HG03095 (cell line): ENCODE data around the gene MAP3K20.
"Not testable (repeated sequence)": the region's sequence is repeated elsewhere in the genome, so short reads cannot be mapped to it uniquely, and the experiment has no call there.

Source experiments
- ATAC-seq: cut with Tn5 transposase; IDR thresholded peaks from one replicate; pipeline ENCODE4 v1.9.1; 2021; ENCODE audit warnings: moderate library complexity; ENCODE audit not compliant: unreplicated experiment

MAP3K20 gene

DNA sequence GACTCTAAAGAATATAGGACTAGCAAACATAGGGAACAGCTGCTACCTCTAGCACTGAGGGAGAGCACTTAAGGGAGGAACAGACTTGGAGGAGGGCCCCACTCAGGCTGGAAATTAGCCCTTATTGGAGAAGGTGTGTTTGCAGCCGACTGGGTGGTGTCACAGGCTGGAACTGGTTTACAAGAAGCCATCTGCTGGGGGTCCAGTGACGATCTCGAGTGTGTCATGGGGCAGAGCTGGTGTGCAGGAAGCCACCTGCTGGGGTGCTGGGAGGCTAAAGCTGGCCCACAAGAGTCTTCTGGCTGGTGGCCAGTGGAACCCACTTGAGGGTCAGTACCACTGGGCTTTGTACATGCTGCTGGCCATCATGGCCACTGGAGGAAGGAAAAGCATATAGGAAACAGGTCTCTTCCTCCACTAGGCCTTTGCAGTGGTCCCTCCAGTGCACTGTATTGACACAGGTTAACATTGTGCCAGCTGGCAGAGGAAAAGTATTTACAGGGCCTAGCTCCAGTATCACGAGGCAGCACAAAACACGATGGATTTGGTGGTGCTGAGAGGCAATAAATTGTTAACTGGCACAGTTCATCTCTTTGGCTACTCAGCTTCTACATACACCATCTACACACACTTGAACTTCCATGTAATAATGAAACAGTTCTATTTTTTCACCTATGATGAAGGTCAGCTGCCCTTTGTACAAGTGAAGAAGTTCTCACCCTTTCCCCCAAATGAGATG is 43.6 kb downstream of the MAP3K20 start:
- no peak for ATAC-seq

GRCh38 chr2:173119944-173120343 is 44.3 kb downstream of the MAP3K20 start:
- peak; percentile 56 for ATAC-seq

- no peak for ATAC-seq
Observed at GRCh38 chr2:173122936-173123335, 47.3 kb downstream of the MAP3K20 start.

DNA sequence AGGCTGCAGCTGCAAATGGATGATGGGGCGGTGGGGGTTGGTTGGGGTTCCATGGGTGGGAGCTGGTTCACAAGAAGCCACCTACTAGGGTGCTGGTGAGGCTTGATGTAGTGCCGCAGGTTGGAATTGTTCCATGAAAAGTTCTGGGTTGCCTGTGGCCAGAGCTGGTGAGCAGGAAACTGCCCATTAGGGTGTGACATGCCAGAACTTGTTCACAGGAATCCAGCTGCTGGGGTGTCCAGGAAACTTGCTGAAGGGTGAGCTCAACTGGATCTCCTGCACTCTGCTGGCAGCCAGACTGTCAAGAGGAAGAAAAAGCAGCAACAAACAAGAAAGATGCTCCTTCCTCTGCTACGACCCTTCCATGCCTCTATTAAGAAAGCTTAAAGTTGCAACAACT is 48.8 kb downstream of the MAP3K20 start:
- no peak for ATAC-seq

DNA sequence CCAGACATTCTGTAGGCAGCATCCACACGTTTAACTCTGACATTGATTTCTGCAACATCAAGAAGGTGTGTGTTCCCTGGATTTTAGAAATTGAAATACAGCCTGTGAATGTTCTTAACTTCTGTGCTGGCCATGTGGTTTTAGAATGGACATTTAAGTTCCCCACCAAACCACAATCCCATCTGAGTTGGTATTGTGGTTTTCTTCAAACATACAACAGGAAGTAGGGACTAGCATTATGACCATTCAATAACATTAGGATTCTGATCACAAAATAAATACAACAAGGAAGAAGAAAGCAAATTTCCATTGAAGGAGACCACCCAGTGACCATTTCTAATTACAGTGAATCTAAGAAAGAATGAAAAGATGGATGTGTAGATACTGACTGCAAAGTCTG is 51.2 kb downstream of the MAP3K20 start:
- ATAC-seq, result no peak

DNA sequence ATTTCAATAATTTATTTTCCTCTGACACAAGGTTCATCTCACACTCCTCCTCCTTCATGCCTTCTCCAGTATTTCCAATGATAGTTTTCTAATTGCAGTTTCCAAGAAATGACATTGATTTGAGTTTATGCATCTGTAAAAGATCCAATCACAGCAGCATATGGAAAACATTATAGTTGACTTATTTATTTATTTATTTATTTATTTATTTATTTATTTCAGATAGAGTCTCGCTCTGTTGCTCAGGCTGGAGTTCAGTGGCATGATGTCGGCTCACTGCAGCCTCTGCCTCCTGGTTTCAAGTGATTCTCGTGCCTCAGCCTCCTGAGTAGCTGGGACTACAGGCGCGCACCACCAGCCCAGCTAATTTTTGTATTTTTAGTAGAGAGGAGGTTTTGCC is 52.5 kb downstream of the MAP3K20 start:
- not testable (repeated sequence) for ATAC-seq

DNA sequence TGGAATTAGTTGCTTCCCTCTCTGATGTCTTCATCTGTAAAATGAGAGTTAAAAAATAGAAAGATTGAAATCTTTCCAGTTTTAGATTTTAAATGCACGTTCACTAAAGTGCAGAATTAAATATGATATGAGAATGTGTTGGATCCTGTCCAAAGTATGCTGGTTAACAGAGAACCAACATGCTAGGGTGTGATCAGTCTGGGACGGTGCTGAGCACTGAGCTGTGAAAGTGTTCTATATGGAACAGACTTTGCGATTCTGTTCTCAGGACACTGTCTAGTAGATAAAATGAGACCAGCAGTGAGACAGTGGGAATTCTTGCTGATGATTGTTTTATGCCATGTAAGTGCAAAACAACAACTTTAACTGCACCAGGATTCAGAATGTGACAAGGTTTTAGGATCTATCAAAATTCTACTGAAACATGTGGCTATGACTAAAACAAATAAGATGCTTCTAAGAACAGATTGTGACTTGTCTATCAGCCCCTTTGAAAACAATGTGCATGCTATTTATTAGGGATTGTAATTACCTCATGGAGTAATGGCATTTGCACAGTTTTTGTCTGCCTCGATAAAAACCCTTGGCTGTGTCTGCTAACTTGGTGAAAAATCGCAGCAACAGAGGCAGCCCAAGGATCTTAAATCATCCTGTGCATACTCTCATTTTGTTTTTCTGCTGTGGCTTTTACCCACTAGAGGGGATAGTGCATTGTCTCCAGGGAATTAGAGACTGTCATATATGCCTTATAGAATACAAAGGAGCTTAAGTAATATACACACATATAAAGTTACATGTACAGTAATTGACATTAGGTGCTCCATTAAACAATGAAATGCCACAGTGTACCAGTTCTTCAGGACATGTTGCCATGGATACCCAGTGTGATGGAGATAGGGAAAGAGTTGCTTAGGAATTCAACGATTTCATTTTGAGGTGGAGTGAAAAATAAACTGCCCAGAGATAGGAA is 55.1 kb downstream of the MAP3K20 start:
- ATAC-seq, result no peak

- ATAC-seq, result no peak
Observed at GRCh38 chr2:173132531-173132930, 56.9 kb downstream of the MAP3K20 start.

- ATAC-seq, result no peak
Observed at GRCh38 chr2:173134703-173135102, 59.1 kb downstream of the MAP3K20 start.

DNA sequence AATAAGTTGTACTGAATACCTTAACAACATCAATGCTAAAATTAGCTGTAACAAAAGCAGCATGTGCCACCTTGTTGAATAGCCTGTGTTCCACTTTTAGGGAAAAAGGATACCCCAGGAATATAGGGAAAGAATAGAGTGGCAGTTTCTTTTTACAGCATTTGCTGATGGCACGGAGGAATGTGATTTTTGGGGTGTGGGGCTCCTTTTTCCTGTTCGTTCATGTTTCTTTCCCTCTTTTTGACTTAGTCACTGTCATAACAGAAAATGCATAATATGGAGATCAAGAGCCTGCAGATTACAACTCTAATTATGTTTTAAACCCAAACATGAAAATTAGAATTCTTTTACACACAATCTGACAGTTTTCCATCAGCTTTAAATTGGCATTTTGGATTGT is 60.4 kb downstream of the MAP3K20 start:
- ATAC-seq, result no peak

DNA sequence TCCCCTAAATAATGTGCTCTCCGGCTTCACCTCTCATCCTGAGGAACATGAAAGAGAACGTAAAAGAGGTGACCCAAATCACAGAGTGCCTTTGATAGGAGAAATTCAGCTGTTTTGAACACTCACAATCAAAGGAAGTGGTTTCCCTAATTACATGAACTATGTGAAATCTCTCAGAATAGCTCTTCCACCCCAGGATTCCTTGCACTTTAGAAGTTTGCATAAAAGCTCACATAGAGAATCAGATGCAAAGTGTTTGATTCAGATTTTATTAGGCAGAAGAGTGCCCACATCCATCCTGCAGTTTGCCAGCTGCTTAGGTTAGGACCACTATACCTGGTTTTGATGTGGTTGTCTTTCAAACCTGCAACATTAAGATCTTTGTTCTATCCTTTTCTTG is 61.0 kb downstream of the MAP3K20 start:
- no peak for ATAC-seq

DNA sequence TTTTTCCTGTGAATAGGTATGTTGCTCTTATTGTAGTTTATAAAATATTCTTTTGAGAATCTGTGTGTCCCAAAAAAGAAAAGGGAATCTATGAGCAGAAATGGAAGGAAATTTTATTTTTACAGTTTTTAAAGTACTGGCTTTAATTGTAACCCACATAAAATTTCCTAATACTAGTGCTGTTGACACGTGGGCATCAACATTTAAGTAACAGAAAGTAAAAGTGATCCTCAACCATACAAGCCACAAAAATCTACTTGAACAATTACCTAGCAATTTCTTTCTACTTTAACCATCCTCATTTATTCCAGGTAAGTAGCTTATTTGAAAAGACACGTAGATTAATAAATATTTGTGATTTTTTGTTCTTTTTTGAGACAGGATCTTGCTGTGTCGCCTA is 62.0 kb downstream of the MAP3K20 start:
- ATAC-seq, result no peak

DNA sequence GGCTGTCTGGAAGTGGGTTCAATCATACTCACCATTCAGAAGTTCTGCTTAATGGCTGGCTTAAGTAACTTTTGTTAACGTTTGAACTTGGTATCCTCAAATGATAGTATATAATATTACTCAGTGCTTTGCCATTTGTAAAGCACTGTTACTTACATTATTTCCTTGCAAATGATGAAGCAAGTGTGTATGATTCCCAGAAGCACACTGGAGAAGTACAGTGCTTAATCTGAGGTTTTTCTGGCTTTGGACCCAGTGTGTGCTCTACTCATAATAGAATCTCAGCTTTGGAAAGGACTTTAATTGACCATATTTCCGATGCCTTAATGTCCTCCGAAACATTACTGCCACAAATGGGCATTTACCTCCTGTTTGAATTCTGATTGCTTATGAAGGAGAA is 63.3 kb downstream of the MAP3K20 start:
- ATAC-seq, result no peak

DNA sequence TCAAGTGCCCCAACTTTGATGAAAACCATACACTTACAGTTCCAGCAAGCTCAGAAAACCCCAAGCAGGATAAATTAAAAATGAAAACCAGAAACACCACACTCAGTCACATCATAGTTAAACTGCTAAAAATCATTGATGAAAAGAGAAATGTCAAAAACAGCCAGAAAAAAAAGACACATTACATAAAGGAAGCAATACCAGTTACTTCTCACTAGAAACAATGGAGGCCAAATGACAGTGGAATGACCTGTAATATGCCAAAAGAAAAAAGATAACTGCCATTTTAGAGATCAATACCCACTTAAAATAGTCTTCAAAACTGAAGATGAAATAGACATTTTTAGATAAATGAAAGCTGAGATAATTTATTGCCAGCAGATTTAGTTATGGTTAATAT is 66.0 kb downstream of the MAP3K20 start:
- ATAC-seq, result no peak

DNA sequence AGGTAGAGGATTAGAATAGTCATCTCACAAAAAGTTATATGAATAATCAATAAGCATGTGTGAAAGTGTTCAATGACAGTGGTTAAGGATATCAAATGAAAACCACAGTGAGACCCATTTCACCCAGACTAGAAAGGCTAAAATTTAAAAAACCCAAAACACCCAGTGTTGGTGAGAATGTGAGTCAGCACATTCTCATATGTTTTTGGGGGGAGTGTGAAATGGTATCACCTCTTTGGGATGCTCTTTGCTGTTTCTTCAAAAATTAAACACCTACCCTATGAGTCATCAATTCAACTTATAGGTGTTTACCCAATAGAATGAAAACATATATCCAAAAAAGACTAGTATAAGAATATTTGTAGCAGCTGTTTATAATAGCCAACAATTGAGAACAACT is 69.8 kb downstream of the MAP3K20 start:
- ATAC-seq, result no peak

DNA sequence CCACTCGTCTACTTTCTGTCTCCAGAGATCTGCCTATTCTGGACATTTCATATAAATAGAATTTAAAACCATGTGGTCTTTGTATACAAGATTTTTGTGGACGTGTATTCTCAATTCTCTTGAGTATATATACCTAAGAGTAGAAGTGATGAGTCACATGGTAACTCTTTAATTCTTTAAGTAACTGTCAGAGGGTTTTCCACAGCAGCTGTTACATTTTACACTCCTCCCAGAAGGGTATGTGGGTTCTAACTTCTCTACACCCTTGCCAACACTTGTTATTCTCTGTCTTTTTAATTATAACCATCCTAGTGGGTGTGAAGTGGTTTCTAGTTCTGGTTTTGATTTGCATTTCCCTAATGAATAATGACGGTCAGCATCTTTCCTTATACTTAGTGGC is 70.9 kb downstream of the MAP3K20 start:
- no peak for ATAC-seq

DNA sequence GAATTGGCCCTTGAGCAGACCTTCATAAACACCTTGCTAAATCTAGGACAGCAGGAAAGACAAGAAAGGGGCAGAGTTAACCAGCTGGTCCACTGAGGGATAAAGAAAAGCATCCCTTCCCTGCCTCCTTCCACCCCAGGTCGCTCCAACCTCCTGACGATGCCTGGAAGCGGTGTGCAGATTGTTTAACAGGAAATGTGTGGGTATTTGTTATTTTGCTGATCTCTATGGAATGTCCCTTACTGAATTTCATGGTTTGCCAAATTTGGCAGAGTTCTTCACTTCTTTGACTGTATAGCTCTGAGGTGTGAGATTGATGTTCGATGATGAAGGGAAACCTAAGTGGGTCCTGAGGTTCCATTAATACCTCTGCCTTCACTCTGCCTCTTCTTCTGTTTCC is 72.9 kb downstream of the MAP3K20 start:
- no peak for ATAC-seq

GRCh38 chr2:173149491-173149890 is 73.8 kb downstream of the MAP3K20 start:
- ATAC-seq, result no peak

DNA sequence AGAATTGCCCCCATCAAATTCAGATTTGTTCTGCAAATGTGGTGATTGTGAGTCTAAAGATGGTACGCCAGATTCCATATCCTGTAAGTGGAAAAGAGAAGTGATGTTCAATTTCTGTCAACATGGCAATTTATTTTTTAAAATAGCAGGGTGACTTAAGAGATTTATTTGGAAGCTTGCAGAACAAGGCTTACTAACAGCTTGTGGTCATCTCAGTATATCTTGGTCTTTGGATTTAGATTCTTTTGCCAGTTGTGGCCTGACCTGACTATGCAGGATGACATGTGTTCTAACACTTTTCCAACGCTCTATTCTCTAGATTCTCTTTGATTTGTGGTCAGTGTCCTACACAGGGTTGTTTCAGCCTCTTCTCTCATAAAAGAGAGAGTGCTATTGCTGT is 74.4 kb downstream of the MAP3K20 start:
- ATAC-seq, result no peak

DNA sequence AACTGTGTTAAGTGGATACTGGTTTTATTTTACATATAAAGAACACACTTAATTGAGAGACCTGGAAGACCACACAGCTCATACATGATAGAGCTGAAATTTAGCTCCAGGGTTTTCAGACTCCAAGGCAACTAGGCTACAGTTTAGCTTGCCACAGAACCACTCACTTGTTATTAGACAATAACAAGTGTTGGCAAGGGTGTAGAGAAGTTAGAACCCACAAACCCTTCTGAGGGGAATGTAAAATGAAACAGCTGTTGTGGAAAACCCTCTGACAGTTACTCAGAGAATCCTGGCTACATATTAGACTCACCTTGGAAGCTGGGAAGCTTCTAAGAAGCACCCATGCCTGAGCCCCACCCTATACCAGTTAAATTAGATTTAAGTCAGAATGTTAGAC is 75.3 kb downstream of the MAP3K20 start:
- ATAC-seq, result no peak

DNA sequence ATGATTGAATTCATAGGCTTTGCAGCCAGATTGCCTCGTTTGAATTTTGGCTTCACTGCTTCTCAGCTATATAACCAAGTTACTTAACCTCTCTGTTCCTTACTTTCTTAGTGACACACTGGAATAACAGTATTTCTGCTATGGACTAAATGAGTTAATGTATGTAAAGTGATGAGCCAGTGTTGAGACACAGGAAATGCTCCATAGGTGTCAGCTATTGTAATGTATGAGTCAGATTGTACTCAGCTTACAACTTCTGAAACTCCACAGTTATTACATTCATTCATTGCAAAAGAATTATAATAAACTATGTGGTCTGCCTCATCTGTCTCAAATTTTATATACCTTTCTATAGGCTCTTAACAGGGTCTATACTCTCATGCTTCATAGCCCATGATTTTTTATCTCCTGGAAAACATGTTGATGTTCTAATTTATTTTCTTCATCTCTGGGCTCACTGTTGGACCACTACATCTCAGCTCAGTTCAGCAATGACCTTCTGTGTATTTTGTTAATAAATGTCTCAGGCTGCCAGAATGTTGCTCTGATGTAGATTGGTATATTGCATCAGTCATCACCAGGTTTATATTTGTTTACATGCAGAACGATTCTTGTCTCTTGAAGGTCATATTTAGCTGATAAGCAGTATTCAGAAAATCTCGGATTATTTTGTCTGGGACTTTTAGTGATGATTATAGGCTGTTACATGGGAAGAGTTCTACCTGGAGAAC is 76.2 kb downstream of the MAP3K20 start:
- peak; percentile 72 for ATAC-seq
